ENCODE data around the gene NFKB1.

The NFKB1 gene

GRCh38 chr4:102497986-102498385 is 3.2 kb upstream of the NFKB1 start:
- DNase-seq, result no peak

DNA sequence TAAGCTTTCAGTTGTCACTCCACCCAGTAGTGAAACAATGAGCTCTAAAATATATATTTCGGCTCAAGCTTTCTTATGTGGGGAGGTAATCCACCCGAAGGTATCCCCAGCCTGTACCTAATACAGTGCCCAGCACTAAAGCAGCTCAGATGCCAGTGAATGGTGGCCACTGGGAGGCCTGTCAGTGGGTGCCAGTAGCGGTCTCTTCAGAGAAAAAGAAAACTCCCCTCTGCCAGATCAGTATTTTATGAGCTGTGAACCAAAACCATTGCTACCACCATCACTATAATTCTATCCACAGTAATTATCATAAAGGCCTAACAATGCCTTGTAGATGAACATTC is 835 bp upstream of the NFKB1 start:
- DNase-seq, result peak in 1 of 5 donors; percentile 12

DNA sequence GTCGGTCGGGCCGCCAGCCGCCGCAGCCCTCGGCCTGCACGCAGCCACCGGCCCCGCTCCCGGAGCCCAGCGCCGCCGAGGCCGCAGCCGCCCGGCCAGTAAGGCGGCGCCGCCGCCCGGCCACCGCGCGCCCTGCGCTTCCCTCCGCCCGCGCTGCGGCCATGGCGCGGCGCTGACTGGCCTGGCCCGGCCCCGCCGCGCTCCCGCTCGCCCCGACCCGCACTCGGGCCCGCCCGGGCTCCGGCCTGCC is 213 bp downstream of the NFKB1 start:
- peak in 1 of 5 donors; percentile 17 for DNase-seq

GRCh38 chr4:102502543-102502818 is 1.3 kb downstream of the NFKB1 start:
- DNase-seq, result no peak

DNA sequence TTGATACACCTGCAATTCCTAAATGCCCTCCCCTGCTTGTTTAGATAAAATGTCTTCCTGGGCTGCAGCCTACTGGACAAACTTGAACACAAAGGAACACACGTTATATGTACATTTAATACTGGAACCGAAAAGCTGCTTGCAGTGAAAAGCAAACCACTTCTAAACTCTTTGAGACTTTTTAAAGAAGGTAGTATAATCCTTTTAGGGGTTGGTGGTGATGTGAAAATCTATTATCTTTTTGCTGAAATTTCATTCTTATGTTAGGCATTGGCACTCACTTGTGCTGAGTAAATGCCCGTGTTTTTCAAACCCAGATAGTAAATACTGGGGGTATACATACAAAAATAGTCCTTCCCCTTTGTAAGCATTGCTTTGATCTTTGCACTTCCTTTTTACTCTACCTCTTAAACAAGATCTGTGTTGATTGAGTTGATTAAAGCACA is 2.2 kb downstream of the NFKB1 start:
- DNase-seq, result peak in 1 of 5 donors; percentile 29

DNA sequence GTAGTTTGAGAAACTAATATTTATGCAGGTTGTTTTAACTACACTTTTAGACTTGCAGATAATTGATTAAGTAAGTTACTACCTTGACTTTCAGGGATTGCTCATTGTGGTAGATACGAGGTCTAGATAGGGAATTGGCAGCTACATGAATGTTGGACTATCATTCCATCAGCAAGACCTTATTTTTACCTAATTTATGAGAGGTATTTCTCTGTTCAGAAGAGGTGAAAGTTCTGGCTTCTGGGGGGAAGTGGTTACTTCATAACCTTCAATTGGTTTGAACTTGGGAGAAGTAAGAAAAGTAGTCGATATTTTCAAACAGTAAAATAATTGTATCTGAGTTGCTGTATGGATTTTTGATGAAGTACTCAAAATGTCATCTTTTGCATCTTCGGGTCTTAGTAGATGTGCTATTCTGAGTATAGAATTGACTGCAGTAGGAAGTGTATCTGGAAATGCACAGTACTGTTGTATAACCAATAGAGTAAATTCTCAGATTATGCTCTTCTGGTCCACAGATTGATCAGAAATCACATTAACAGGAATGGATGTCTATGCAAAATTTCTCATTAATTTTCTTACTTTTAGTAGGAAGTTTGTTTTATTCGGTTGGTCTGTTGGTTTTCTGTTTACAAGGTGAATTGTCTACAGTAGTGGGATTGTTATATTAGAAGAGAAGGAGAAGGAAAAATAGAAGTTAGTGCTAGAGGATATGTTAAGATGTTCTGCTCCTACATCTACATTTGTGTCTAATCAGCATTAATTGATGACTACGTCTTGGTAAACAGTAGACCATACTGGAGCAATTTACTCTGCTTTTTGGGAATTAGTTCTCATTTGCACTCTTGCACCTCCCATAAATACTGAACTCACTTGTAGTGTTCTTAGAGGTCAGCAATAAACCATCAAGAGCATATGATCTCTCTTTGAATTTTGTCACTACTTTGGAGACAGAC is 3.0 kb downstream of the NFKB1 start:
- DNase-seq, result no peak

- no peak for DNase-seq
These were observed 3.8 kb downstream of the NFKB1 start for GRCh38 chr4:102504941-102505340.

DNA sequence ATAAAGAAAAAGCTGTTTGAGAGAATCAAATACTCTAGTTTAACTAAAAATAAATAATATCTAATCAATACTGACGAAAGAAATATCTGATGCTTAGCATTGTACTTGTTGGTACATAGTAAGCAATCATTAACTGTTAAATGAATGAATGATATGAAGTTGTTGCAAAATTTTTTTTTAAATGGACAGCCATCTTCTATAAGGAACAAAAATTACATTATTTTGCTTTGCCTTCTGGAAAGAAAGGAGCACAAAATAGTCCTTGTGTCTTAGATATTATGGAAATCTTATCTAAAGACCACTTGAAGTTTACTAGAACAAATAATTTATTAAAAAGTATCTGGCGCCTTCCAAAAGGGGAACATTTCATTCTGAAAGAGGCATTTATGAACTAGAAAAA is 4.5 kb downstream of the NFKB1 start:
- DNase-seq, result no peak

DNA sequence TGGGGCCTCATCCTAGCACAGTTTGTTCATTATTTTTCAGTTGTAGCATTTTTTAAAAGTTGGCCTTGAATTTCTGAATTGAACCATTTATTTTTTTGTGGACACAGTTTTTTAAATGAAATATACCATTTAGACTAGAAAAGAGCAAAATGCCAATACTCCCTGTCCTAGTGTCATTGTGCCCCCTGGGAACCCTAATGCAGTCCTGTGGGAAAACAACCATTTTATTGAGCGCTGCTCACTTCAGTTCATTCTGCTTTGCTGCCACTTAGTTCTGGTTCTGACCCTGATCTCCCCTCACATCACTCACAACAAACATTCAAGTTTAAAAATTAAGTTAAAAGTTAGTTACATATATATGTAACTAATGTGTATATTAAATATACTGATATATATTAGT is 5.4 kb downstream of the NFKB1 start:
- no peak for DNase-seq

DNA sequence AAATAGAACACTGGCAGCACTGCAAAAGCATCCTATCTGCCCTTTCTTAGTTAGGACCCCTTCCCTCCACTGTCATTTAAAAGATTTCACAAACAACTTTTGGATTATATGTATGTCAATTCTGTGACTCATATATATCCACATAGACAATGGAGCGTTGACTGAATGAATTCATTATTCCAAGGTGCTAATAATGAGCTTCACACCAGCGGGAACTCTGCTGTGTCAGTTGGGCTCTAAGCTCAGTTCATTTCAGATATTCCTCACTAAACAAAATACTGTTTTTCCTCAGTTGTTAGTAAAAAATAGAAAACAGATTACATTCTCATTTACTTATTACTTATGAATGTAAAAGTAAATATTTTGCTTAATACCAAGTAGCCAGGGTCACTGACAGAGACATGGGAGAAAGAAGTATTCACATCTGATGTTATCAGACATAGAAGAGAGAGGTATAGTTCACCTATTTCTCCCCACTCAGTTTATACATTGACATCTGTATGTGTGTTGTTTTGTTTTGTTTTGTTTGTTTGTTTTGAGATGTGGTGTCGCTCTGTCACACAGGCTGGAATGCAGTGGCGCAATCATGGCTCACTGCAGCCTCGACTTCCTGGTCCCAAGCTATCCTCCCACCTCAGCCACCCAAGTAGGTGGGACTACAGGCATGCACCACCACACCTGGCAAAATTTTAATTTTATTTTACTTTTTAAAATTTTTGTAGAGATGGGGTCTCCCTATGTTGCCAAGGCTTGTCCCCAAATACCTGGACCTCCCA is 10.9 kb downstream of the NFKB1 start:
- no peak for DNase-seq

GRCh38 chr4:102514298-102514964 is 13.3 kb downstream of the NFKB1 start:
- no peak for DNase-seq

DNA sequence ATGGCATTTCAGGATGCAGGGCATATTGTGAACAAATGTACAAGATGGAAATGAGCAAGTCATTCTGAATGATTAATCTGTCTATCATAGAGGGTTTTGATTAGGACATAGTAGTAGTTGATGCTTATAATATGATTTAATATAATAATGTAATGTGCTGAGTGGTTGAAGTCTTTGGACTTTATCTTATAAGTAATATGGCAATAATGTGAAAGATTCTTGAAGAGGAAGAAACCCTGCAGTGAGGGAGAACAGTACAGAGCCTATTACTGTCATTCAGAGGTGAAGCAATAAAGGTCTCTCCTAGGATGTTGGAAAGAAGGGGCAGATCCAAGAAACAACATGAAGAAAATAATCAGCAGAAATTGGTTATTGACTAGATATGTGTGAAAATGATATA is 16.6 kb downstream of the NFKB1 start:
- DNase-seq, result no peak

GRCh38 chr4:102518703-102519131 is 17.6 kb downstream of the NFKB1 start:
- DNase-seq, result peak in 3 of 5 donors; percentile 14 to 26 (median 15)

DNA sequence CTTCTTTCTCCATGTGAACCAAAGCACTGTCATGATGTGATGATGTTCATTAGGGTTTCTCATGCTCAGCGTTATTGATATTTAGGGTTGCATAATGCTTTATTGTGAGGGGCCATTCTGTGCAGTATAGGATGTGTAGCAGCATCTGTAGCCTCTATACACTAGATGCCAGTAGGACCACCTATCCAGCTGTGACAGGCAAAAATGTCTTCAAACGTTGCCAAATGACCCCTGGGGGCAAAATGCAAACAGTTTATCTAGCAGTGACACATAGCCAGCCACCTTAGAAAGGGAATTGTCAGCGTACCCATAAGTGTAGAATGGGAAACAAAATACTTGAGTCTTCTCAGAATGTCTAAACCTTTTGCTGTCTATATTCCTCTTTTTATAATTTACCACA is 18.8 kb downstream of the NFKB1 start:
- no peak for DNase-seq

- DNase-seq, result no peak
These were observed 20.4 kb downstream of the NFKB1 start for GRCh38 chr4:102521570-102521969.

- DNase-seq, result no peak
These were observed 20.9 kb downstream of the NFKB1 start for GRCh38 chr4:102522031-102522440.

DNA sequence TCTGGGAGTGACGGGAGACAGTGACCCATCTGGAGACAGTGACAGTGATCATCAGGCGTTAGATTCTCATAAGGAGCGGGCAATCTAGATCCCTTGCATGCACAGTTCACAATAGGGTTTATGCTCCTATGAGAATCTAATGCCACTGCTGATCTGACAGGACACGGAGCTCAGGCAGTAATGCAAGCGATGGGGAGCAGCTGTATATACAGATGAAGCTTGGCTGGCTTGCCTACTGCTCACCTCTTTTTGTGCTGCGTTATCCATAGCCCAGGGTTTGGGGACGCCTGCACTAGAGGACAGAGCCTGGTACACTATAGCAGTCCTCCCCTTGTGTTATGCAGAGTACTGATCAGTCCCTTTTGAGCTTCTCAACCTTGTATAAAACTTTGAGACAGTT is 23.5 kb downstream of the NFKB1 start:
- no peak for DNase-seq

- no peak for DNase-seq
These were observed 23.9 kb downstream of the NFKB1 start for GRCh38 chr4:102525097-102525496.

DNA sequence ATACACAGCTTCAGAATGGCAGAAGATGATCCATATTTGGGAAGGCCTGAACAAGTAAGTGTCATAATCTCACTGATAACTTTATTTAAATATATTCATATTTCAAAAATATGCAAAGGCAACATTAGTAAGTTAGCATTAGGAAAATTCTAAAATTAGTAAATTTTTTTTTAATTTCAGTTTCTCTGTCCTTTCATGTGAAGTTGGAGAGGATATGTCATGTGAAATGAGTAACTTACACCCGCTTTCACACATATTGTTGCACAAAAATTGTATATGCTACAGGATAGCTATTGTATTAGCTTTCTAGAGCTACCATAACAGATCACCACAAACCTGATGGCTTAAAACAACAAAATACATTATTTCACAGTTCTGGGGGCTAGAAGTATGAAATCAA is 24.3 kb downstream of the NFKB1 start:
- DNase-seq, result no peak

- no peak for DNase-seq
These were observed 25.4 kb downstream of the NFKB1 start for GRCh38 chr4:102526532-102526931.

DNA sequence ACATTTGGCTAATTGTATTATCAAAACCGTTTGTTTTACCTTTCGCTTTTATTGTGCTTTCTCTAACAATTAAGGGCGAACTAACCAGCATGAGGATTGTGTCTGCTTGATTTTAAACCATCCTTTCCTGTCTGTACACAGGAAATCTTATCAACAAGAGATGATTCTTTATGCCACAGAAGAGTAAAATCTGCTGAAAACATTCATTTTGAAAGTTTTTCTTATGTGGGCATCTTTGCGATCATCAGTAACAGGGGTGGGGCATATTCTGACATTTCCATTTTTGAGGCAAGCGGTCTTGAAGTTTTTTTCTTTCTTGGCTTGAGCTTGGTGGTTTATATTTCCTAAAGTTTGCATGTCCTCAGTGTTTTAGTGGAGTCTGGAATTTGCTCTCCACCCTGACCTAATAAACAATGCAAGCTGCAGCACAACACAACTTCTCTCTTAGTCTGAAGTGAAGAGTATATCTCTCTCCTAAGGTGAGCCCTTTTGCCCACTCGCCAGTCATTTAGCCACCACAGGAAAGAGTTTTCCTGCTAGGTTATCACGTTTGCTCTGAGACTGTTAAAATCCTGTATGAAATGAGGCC is 26.6 kb downstream of the NFKB1 start:
- DNase-seq, result peak in 1 of 5 donors; percentile 61

GRCh38 chr4:102529977-102530376 is 28.8 kb downstream of the NFKB1 start:
- no peak for DNase-seq

DNA sequence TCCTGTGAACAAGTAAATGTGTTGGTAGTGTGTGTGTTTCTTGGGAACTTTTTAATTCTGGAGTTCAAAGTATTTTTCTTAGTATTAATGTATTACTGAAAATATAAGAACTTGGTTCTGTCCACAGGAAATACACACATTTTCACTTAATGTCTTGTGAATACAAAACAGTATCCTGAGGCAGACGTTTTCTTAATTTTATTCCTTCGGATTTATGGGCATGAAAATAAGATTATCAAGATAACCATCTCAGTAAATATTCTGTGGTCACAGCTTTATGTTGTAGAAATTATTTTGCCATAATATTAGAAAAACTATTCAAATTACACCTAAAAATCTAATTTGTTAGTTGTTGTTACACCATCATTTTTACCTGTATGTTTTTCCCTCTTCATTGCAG is 29.8 kb downstream of the NFKB1 start:
- no peak for DNase-seq

Data from T-helper 1 cell (primary cell).